ENCODE results near the gene MPV17.
"Not testable (repeated sequence)": the region's sequence is repeated elsewhere in the genome, so short reads cannot be mapped to it uniquely, and the experiment has no call there.

The MPV17 gene

DNA sequence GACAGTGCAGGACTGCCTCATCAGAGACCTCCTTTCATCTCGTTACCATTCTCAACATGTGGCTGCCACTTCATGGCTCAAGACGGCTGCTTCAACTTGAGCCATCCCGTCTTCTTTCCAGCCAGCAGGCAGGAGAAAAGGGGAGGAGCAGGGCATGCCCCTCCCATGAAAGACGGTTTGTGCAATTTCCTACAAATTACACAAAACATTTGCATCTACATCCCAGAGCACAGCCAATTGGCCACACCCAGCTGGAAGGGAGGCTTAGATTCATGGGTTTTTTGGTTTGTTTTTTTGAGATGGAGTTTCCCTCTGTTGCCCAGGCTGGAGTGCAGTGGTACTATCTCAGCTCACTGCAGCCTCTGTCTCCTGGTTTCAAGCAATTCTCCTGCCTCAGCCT is 26.4 kb downstream of the MPV17 start:
- DNase-seq = no peak

DNA sequence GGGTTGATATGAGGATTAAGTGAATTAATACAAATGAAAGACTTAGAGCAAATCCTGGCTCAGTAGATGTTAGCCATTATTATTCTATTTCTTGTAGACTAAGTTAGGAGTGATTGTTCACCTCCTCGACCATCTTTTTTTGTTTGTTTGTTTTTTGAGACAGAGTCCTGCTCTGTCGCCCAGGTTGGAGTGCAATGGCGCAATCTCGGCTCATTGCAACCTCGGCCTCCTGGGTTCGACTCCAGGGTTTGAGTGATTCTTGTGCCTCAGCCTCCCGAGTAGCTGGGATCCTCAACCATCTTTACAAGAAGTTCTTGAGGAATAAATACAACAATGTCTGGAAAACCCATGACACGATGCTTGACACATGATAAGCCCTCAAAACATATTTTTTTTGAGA is 28.0 kb downstream of the MPV17 start:
- DNase-seq = no peak

DNA sequence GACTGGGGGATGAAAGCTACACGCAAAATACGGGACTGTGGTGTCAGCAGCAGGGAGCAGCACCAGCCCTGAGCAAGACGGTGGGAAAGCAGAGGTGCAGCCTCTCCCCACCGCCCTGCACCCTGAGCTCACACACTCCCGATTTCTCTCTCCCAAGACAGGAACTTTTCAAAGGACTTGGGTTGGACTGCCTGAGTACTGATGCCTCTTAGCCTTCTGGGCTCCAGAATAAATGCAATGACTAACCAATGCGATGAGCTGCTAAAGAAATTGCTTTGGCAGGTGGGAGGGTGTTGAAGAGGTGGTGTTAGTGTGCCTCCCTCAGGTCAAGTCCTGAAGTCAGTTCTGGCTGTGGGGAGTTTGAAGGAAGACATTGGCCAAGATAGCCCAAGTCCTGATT is 31.0 kb downstream of the MPV17 start:
- no peak for DNase-seq

DNA sequence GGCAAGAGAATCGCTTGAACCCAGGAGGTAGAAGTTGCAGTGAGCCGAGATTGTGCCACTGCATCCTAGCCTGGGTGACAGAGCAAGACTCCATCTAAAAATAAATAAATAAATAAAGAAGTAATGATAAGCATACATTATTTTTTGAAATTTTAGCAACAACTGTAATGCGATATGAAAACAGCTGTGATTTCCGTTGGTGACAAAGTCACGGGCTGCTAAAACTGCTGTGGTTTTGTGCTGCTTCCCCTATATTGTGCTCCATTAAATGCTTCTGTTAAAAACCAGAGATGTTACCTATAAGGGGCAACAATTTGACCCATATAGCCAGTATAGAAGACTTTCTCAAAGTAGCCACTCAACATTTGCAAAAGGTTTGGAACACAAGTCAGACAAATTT is 32.3 kb downstream of the MPV17 start:
- no peak for DNase-seq

DNA sequence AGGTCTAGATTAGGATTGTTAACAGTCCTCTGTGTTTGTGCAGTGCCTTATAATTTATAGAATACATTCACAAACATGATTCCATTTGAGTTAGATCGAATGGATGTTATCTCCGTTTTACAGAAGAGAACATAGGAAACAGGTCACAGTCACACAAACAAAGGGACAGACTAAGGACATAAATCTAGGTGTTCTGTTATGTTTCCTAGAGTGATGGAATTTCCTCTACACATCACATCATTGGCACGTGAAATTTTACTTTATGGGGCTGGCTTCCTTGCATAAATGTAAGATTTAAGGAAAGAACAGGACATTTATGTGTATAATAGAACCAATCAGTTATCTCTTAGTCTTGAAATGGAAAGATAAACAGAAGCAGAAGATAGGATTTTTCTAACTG is 34.3 kb downstream of the MPV17 start:
- DNase-seq = no peak

DNA sequence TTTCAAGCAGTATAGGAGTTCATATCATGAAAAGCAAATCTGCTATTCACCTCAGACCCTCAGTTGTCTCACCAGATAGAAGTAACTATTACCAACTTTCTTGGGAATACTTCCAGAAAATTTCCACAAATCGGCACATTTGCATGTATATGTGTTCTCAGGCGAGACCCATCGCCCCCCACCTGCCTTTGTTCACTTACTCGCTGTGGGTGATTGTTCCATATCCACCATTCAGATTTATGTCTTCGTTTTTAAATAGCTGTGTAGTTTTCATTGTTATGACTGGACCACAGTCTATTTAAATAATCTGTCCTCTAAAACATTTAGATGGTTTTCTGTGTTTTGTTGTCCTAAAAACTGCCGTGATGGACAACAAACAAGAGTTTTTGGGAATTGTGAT is 37.4 kb downstream of the MPV17 start:
- no peak for DNase-seq

DNA sequence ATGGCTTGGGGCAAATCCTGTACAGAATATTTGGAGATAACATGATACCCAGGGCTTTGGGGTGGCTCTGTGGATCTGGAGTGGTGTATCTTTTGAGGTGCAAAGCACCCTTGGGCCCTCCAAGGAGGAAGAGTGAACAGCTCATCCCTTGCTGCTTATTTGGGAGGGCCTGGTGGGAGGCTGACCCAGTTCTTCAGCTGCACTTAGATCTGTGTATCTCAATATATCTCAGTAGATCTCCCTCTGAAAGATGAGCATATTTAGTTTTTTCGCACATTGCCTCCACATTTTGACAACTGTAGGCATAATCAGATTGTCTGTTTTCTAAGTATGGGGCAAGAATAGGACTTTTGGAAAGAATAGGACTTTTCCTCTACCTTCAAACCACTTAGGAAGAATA is 37.9 kb downstream of the MPV17 start:
- DNase-seq = no peak

DNA sequence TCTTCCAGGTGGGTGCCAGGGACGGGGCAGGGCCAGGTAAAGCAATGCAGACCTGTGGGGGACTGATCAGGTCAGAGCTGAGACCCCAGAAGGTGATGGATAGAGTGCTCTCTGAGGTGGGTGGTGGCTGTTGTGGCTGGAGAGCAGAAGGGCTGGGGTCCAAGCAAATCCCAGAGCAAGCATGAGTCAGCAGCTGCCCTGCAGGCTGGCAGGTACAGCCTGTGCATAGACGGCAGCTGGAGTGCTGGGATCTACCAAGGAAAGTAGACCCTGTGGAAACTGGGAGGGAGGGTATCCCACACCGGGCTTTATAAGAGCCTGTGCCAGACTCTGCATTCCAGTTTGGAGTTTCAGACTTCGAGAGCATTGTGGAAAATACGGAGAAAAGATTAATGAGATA is 40.0 kb downstream of the MPV17 start:
- DNase-seq = no peak

DNA sequence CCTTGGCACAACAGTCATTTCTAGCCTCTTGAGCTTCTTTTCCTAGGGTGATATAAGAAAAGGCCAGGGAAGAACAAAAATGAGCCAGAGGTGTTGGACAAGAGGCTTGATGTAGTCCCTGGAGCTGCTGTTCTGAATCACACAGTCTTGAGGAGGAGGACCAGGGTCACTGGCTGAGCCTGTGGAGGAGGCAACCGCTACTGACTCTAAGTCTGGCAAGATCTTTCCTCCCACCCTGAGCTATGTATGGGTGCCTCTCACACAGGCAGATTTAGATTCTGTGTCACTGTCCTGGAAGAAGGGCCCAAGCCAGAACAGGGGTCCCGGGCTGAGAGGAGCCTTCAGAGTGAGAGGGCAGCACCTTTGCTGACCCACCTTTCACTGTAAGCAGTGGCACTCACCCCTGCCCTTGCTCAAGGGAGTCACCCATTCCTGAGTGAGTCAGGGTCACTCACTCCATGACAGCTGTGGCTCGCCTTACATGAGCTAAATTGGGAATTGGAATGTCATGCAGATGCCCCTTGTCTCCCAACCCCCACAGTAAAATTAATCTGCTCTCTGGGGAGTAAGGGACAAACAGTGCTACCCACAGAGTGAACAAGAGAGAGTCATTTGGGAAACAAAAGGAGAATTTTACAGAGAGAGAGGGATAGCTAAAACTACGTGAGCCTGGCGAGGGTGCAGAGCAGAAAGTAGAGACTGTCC is 40.9 kb downstream of the MPV17 start, which contains the start of gene TRIM54:
TRIM54 (plus strand) TSS at position 575 of the 705 bp plus-strand sequence. CDS start 303 bp downstream, outside the sequence.
- no peak for DNase-seq

DNA sequence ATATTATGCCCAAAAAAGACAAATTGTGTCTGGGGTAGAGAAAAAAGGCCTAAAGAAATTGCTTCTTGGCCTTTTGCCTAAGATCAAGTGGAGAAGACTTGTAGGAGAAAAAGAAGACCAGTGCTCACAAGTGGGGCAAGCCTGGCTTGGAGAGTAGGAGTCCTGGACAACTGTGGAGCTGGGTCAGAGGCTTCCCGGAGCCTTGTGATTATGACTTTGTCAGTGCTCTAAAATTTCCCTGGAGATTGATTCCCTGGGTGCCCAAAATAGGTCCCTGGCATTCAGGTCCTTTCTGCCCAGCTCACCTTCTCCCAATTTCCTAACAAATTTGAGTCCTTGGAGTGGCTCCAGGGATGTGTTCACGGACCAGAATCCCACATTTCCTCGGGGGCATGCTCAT is 41.5 kb downstream of the MPV17 start:
- DNase-seq = no peak

DNA sequence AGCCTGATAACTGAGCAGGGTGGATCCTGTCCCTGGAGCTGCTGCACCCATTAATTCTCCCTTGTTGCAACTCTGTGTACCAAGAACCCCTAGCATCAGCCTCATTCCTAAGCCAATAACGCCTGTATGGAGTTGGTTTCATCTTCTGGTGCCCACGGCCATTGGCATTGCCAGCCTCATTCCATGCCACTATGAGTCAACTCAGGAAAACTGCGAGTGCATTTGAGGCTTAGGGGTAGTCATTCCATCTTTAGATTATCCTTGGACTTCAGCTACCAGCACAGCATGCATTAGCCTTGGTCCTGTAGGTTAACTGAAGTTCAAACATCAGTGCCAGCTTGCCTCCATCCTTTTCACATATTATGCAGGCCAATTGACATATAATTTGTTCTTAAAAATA is 42.1 kb downstream of the MPV17 start:
- DNase-seq = no peak

DNA sequence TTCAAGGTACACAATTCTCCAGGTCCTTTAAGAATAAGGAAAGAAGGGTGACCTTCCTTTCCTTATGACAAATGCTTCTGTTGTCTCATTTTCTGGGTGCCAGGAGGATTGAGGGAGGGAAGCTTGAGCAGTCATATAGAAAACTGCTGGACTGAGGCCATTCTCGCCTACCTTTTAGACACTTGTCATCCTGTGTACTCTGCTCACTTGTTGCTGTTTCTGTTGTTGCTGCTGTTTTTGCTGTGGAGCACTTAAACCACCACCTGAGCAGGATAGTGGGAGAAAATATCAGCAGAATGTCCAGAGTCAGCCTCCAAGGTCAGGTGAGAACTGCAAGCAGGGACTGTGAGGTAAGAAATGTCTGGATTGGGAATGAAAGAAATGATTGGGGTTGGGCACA is 44.9 kb downstream of the MPV17 start:
- DNase-seq = no peak

DNA sequence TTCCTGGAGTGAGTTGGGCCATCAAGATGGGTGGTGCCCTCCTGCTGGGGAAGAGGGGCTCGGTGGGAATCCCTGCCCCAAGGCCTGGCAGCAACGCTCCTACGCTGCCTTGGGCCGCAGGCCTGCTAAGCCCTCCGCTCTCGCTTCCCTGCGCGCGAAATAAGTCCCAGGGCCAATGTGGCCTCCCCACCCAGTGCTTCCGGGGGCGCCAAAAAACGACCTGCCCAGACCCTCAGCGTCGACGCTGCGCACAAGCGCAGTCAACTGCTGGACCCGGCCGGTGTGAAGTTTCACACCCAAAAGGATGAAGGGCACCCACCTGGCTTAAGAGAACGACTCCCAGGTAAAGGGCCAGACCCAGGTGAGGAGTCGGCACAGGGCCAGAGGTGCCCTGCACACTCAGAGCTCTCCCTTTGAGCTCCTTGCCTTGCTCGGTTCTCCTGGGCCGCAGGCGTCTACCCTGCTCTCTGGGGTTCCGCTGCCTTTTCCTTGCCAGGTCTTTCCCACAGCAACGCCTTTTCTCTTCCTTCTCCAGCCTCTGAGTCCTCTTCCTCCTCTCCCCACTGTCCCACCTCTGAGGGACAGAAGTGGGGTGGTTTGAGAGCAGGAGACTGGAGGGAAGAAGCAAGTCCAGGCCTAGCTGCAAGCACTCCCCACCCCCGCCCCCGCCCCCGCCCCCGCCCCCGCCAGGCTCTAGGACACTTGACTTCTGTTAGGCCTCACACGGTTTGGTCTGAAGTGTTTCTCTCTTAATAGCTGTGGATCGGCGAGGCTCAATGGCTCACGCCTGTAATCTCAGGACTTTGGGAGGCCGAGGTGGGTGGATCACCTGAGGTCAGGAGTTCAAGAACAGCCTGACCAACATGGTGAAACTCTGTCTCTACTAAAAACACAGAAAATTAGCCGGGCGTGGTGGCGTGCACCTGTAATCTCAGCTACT is 47.4 kb downstream of the MPV17 start, which contains the start of gene DNAJC5G:
DNAJC5G (plus strand) TSS at position 223 of the 940 bp plus-strand sequence. CDS start 1,296 bp downstream, outside the sequence.
- DNase-seq = no peak

DNA sequence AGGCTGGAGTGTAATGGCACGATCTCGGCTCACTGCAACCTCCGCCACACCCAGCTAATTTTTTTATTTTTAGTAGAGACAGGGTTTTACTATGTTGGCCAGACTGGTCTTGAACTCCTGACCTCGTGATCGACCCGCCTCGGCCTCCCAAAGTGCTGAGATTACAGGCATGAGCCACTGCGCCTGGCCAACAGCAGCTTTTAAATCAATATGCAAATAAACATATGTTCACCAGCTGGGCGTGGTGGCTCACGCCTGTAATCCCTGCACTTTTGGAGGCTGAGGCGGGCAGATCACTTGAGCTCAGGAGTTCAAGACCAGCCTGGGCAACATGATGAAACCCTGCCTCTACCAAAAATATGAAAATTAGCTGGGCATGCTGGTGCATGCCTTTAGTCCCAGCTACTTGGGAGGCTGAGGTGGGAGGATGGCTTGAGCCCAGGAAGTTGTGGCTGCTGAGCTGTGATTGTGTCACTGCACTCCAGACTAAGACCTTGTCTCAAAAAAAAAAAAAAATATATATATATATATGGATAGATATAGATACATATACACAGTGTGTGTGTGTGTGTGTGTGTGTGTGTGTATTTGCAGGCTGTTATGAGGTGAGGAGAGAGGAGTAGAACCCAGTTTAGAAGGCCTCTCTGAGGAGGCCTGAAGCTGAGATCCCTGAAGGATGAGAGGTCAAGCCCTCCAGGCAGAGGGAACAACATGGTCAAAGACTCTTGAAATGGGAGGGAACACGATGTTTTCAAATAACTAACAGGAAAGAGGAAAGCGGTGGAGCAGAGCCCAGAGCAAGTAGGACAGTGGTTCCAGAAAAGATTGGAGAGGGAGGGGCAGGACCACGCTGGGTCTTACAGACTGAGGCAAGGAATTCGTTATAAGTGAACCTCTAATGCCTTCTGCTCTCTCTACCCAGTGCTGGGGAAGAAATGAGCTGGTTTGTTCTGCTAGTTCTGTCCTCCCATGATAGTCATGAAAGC is 50.1 kb downstream of the MPV17 start:
- not testable (repeated sequence) for DNase-seq

DNA sequence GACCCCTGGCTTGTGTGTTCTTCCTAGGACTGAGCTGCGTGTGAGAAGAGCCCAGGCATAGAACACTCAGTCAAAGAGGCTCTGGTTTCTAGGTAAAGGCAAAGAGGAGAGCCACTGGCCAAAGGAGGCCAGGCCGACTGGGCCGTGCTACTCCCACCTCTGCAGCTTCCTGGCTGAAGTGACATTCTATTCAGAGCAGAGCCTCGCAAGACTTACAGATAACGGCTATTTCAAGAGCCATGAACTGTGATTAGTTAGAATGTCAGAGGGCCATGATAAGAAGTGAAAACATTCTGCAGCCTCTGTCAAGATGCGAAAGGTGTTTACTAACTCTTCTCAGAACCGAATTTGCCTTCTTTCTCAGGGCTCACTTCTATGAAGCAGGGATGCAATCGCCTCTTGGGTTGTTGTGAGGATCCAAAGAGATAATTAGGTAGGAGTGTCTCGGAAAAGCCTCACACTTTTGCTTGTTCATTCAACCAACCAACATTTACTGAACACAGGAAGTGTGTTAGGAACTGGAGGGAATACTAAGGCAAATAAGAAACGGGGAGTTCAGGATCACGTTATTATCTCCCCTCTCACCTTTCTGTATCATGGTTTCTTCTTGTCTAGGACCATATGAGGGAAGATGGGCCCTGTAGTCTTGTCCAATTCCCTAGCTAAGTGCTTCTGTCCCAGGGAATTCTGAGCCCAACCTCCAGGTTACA is 51.1 kb downstream of the MPV17 start:
- no peak for DNase-seq

DNA sequence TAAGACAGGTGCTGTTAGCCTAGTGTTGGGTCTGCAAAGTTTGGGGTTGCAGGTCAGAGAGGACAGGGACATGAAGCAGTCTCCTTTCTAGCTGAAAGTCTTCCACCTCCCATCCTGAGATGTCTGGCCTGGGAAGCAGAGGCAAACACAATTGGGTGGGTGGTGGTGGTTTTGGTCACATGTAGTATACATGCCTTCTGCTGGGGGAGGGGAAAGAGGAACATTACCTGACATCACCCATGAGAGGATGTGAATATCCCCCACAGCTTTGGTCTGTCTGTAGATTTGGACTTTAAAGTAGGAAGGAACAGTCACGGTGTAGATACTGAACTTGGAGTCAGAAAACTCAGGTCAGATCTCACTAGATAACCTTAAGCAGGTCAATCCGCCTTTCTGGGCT is 52.2 kb downstream of the MPV17 start:
- no peak for DNase-seq

DNA sequence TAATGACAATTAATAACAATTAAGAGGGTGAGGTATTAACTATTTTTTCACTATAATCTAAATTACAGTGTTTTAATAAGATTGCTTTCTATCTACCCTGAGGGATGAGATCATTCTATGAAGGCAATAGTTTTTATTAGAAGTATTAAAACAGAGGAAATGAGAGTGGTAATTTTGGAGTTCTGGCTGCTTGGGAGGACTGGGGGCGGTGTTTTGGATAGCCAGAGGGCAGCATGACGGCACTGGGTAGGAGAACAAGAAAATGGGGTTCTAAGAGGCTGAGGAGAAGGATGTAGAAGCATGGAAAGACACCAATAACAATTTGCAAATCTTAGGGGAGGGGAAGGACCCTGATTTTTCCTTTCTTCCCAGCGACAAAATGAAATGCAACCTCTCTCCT is 52.8 kb downstream of the MPV17 start:
- DNase-seq = no peak

DNA sequence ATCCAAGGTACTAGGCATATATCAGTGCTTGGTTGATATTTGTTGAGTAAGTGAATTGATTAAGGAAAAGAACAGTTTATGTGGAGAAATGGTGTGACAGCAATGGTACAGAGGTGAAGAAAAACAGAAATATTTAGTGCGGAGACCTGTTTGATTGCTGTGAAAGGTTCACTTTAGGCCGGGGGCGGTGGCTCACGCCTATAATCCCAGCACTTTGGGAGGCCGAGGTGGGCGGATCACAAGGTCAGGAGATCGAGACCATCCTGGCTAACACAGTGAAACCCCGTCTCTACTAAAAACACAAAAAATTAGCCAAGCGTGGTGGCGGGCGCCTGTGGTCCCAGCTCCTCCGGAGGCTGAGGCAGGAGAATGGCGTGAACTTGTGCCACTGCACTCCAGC is 54.6 kb downstream of the MPV17 start:
- not testable (repeated sequence) for DNase-seq

DNA sequence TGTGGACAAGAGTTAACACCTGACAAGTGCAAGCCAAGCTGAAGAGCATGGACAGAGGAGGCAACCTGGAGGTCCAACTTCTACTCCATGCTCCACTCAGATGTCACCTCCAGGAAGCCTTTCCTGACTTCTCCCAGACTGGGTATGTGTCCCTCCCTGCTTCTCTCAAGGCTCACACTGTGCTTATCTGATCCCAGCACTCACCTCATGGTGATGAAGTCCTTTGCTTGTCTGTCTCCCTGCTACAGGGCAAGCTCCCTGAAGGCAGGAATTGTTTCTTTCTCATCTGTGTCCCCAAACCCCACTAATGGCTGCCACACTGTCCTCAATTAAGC is 57.4 kb downstream of the MPV17 start:
- no peak for DNase-seq

DNA sequence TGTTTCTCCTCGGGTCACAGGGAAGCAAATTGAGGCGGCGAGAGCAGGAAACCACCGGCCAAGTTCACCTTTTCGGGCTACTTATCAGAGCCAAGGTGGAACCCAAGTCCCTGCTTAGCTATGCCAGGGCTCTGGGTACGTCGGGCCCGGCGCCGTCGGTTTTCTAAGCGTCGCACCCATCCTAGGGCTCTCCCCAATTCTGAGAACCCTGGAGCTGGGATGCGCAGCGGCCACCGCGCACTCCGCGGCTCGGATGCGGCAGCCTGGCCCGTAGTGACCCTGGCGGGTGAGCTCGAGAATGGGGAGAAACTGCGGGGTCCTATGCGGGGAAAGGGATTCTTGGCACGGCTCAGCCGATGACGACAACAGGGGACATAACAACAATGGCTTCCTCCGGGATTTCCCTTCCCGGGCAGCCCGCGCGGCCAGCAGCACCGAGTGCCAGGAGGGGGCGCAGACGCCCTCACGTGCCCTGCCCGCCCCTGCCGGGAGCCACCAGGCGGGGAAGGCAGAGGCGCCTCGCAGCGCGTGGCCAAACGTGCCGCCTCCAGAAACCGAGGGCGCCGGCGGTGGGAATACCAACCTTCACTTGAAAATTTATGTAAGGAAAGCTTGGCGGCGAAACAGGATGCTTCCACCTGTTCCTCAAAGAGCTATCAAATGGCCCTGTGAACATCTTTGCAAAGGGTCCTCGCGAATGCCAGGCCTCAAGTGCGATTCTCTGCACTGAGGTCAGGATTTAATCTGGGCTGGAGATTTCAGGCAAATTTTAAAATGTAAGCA is 58.0 kb downstream of the MPV17 start:
- DNase-seq = peak; percentile 75

DNA sequence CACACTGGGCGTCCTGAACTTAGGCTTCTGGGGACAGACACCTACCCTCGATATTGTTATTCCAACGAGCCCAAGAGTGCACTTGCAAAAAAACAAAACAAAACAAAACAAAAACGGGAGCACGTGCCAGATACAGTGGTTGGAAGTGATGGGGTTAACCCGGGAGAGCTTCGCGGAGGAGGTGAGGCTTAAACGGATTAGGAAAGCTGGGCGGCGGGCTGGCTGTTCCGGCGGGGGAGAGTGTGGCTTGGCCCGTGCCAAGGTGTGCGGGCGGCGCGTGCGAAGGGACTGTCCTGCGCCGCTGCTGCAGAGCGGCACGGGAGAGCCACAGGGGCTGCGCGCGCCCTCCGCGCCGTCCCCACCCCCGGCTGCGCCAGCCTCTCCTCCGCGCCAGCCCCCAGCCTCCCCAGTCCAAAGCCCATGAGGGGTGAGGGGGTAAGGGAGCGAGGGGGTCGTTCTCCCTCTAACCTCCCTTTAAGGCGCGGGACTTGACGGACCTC is 58.6 kb downstream of the MPV17 start:
- DNase-seq = no peak

Measured in activated CD4-positive, alpha-beta T cell treated with anti-CD3 and anti-CD28 coated beads, Interleukin-2, Interleukin-6, amounts not matched to agents 100 ng/mL and 50 ng/mL, durations not matched to agents 16 hours and 8 hours (primary cell).